ENCODE results near the gene DSTN. TPM values are rescaled to one million over a fixed set of nuclear protein-coding genes. Genes with fewer than 3 reads are reported as not detected.

DSTN gene
- total RNA-seq, 1 donor from 2014 or later, result 463 TPM

- ATAC-seq, result peak; percentile 71
- Histone ChIP-seq H3K36me3 (peaks cover 7% of the 10 kb centered on the region), H3K27ac (peak overlapping the region; percentile 53), H3K9me3 (no peaks in the 10 kb centered on the region), H3K4me3 (no peak overlapping the region), H3K4me1 (peaks cover 65% of the 10 kb centered on the region), H3K27me3 (no peaks in the 10 kb centered on the region)
- intact Hi-C loops (cut with DNase I), result no loop called here
- TF ChIP-seq CTCF (IDR thresholded peaks at IDR 0.05), result peak; percentile 35
- DNase-seq, result peak; percentile 79
These were observed 79.2 kb downstream of the DSTN start for GRCh38 chr20:17648791-17649730.

- Histone ChIP-seq H3K9me3 (no peaks in the 10 kb centered on the region), H3K27ac (no peak overlapping the region), H3K27me3 (no peaks in the 10 kb centered on the region), H3K36me3 (peaks cover 11% of the 10 kb centered on the region), H3K4me1 (peaks cover 61% of the 10 kb centered on the region), H3K4me3 (no peak overlapping the region)
- intact Hi-C loops (cut with DNase I), result no loop called here
- TF ChIP-seq CTCF (IDR thresholded peaks at IDR 0.05), result no peak
- peak; percentile 65 for DNase-seq
- no peak for ATAC-seq
These were observed 80.6 kb downstream of the DSTN start for GRCh38 chr20:17650301-17651128.

GRCh38 chr20:17651129-17651759, 81.4 kb downstream of the DSTN start:
- Histone ChIP-seq H3K4me3 (no peak overlapping the region), H3K27ac (no peak overlapping the region), H3K27me3 (no peaks in the 10 kb centered on the region), H3K4me1 (peaks cover 61% of the 10 kb centered on the region), H3K36me3 (peaks cover 17% of the 10 kb centered on the region), H3K9me3 (no peaks in the 10 kb centered on the region)
- ATAC-seq, result peak; percentile 7
- intact Hi-C loops (cut with DNase I), result no loop called here
- peak; percentile 39 for DNase-seq
- no peak for TF ChIP-seq CTCF (IDR thresholded peaks at IDR 0.05)

- TF ChIP-seq CTCF (IDR thresholded peaks at IDR 0.05), result no peak
- Histone ChIP-seq H3K4me3 (no peak overlapping the region), H3K4me1 (peaks cover 59% of the 10 kb centered on the region), H3K9me3 (no peaks in the 10 kb centered on the region), H3K36me3 (peaks cover 21% of the 10 kb centered on the region), H3K27ac (peak overlapping the region; percentile 17), H3K27me3 (no peaks in the 10 kb centered on the region)
- intact Hi-C loops (cut with DNase I), result no loop called here
- DNase-seq (peak; percentile 61), ATAC-seq (peak; percentile 32)
These were observed 82.0 kb downstream of the DSTN start for GRCh38 chr20:17651760-17652388.

DNA sequence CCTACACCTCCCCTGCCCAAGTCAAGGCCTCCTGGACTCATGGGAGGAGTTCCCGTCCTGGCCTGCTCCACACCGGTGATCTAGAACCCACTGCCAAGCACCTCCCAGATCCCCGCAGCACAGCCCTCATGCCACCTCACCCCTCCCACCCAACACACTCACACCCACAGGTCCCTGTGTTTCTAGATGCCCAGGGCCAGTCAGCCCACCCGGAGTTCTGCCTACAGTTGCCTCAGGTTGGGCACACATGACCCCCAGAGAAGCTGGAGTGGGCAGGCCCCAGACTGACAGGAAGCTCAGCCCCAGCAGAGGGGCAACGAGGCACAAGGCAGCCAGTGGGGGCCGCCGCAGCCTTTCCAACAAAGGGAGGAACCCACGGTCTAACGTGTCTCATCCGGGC, 82.5 kb downstream of the DSTN start:
- no peak for TF ChIP-seq CTCF (IDR thresholded peaks at IDR 0.05)
- H3K27ac ChIP-seq, result peak overlapping the region; percentile 17
- H3K9me3 ChIP-seq, result no peaks in the 10 kb centered on the region
- H3K27me3 ChIP-seq, result no peaks in the 10 kb centered on the region
- no peak overlapping the region for H3K4me3 ChIP-seq
- intact Hi-C loops (cut with DNase I), result no loop called here
- H3K36me3 ChIP-seq, result peaks cover 21% of the 10 kb centered on the region
- DNase-seq (peak; percentile 42), ATAC-seq (no peak)
- peaks cover 57% of the 10 kb centered on the region for H3K4me1 ChIP-seq

Data from upper lobe of right lung (tissue), 1 donor.